ENCODE measurements around the gene SRRM1.

DNA sequence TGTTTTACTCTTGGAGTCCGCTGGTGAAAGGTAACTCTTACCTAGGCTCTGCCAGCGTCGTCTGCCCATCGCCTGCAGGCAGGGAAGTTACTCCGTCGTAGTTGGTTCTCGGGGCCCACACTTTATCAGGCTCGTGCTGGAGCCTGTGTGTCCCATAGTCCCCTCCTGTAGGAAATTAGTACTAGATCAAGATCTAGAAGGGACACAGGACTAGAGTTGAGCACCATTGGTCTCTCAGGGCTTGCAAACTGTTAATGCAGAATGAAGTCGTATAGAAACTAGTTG is 940 bp downstream of the SRRM1 start:
- TF ChIP-seq, protein P1, sequence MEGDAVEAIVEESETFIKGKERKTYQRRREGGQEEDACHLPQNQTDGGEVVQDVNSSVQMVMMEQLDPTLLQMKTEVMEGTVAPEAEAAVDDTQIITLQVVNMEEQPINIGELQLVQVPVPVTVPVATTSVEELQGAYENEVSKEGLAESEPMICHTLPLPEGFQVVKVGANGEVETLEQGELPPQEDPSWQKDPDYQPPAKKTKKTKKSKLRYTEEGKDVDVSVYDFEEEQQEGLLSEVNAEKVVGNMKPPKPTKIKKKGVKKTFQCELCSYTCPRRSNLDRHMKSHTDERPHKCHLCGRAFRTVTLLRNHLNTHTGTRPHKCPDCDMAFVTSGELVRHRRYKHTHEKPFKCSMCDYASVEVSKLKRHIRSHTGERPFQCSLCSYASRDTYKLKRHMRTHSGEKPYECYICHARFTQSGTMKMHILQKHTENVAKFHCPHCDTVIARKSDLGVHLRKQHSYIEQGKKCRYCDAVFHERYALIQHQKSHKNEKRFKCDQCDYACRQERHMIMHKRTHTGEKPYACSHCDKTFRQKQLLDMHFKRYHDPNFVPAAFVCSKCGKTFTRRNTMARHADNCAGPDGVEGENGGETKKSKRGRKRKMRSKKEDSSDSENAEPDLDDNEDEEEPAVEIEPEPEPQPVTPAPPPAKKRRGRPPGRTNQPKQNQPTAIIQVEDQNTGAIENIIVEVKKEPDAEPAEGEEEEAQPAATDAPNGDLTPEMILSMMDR (IDR thresholded peaks at IDR 0.05 in 2 of 3, conservative IDR thresholded peaks at IDR 0.05 in 1 of 3; ENCODE audit: control insufficient read depth in 2 of 3, extremely low read depth in 1 of 3, insufficient read depth in 1 of 3, low read depth in 3 of 3, low read length in 3 of 3), result no peak
- TF ChIP-seq POLR2AphosphoS5 (IDR thresholded peaks at IDR 0.05; ENCODE audit: low read length) (no peak), NRF1 (conservative IDR thresholded peaks at IDR 0.05; ENCODE audit: low read depth, low read length) (no peak)
